ENCODE data around the gene SULF2.

The SULF2 gene

GRCh38 chr20:47645632-47646031, 139.6 kb downstream of the SULF2 start:
- in situ Hi-C loops (cut with HindIII; ENCODE audit: low pct_ligation_motif_present, low sequenced_read_pairs), result no loop called here
- H3K4me3 ChIP-seq (ENCODE audit: low read depth, low read length), result no peak overlapping the region
- H3K27ac ChIP-seq, result no peak overlapping the region
- DNase-seq, result no peak
- TF ChIP-seq CTCF (IDR thresholded peaks at IDR 0.05; ENCODE audit: low read depth, low read length, missing control alignments), result no peak
- no peaks in the 10 kb centered on the region for H3K27me3 ChIP-seq (replicated peaks)
- H3K36me3 ChIP-seq (replicated peaks), result peaks cover 44% of the 10 kb centered on the region

GRCh38 chr20:47642624-47643023, 142.7 kb downstream of the SULF2 start:
- no peak for DNase-seq
- Histone ChIP-seq H3K27ac (no peak overlapping the region), H3K27me3 (replicated peaks) (no peaks in the 10 kb centered on the region), H3K4me3 (ENCODE audit: low read depth, low read length) (no peak overlapping the region), H3K36me3 (replicated peaks) (peaks cover 41% of the 10 kb centered on the region)
- no peak for TF ChIP-seq CTCF (IDR thresholded peaks at IDR 0.05; ENCODE audit: low read depth, low read length, missing control alignments)
- in situ Hi-C loops (cut with HindIII; ENCODE audit: low pct_ligation_motif_present, low sequenced_read_pairs), result no loop called here

GRCh38 chr20:47642118-47642517, 143.2 kb downstream of the SULF2 start:
- Histone ChIP-seq H3K4me3 (ENCODE audit: low read depth, low read length) (no peak overlapping the region), H3K27me3 (replicated peaks) (no peaks in the 10 kb centered on the region), H3K27ac (no peak overlapping the region), H3K36me3 (replicated peaks) (peaks cover 42% of the 10 kb centered on the region)
- in situ Hi-C loops (cut with HindIII; ENCODE audit: low pct_ligation_motif_present, low sequenced_read_pairs), result no loop called here
- TF ChIP-seq CTCF (IDR thresholded peaks at IDR 0.05; ENCODE audit: low read depth, low read length, missing control alignments), result no peak
- DNase-seq, result no peak

- no peak for DNase-seq
- peaks cover 56% of the 10 kb centered on the region for H3K36me3 ChIP-seq (replicated peaks)
- H3K4me3 ChIP-seq (ENCODE audit: low read depth, low read length), result no peak overlapping the region
- no peaks in the 10 kb centered on the region for H3K27me3 ChIP-seq (replicated peaks)
- H3K27ac ChIP-seq, result no peak overlapping the region
- in situ Hi-C loops (cut with HindIII; ENCODE audit: low pct_ligation_motif_present, low sequenced_read_pairs), result no loop called here
- no peak for TF ChIP-seq CTCF (IDR thresholded peaks at IDR 0.05; ENCODE audit: low read depth, low read length, missing control alignments)
These were observed 146.4 kb downstream of the SULF2 start for GRCh38 chr20:47638851-47639250.

- no peak for TF ChIP-seq CTCF (IDR thresholded peaks at IDR 0.05; ENCODE audit: low read depth, low read length, missing control alignments)
- peaks cover 45% of the 10 kb centered on the region for H3K36me3 ChIP-seq (replicated peaks)
- no peak for DNase-seq
- no peak overlapping the region for H3K27ac ChIP-seq
- no peaks in the 10 kb centered on the region for H3K27me3 ChIP-seq (replicated peaks)
- H3K4me3 ChIP-seq (ENCODE audit: low read depth, low read length), result no peak overlapping the region
- in situ Hi-C loops (cut with HindIII; ENCODE audit: low pct_ligation_motif_present, low sequenced_read_pairs), result no loop called here
These were observed 150.0 kb downstream of the SULF2 start for GRCh38 chr20:47635256-47635655.

GRCh38 chr20:47631078-47631477, 154.2 kb downstream of the SULF2 start:
- H3K27ac ChIP-seq, result no peak overlapping the region
- no peaks in the 10 kb centered on the region for H3K27me3 ChIP-seq (replicated peaks)
- peaks cover 34% of the 10 kb centered on the region for H3K36me3 ChIP-seq (replicated peaks)
- no peak for TF ChIP-seq CTCF (IDR thresholded peaks at IDR 0.05; ENCODE audit: low read depth, low read length, missing control alignments)
- no peak for DNase-seq
- H3K4me3 ChIP-seq (ENCODE audit: low read depth, low read length), result no peak overlapping the region
- in situ Hi-C loops (cut with HindIII; ENCODE audit: low pct_ligation_motif_present, low sequenced_read_pairs), result no loop called here
